ENCODE measurements around the gene LTB4R.
A peak's percentile ranks its signal among the peaks of the same experiment; 100 is the strongest.

The LTB4R gene

GRCh38 chr14:24279301-24280186 is 31.8 kb upstream of the LTB4R start:
- DNase-seq = peak; percentile 59

- DNase-seq = no peak
These were observed 30.4 kb upstream of the LTB4R start for GRCh38 chr14:24280797-24281460.

- no peak for DNase-seq
These were observed 29.7 kb upstream of the LTB4R start for GRCh38 chr14:24281636-24282035.

GRCh38 chr14:24282736-24283135 is 28.6 kb upstream of the LTB4R start:
- DNase-seq = no peak

GRCh38 chr14:24283796-24284460 is 27.4 kb upstream of the LTB4R start:
- no peak for DNase-seq

GRCh38 chr14:24284501-24285035 is 26.7 kb upstream of the LTB4R start:
- no peak for DNase-seq

GRCh38 chr14:24285351-24285750 is 26.0 kb upstream of the LTB4R start:
- DNase-seq = no peak

GRCh38 chr14:24286996-24287395 is 24.3 kb upstream of the LTB4R start:
- DNase-seq = no peak

GRCh38 chr14:24289649-24290280 is 21.5 kb upstream of the LTB4R start:
- no peak for DNase-seq

- DNase-seq = no peak
These were observed 20.6 kb upstream of the LTB4R start for GRCh38 chr14:24290746-24291145.

GRCh38 chr14:24291446-24292117 is 19.7 kb upstream of the LTB4R start:
- no peak for DNase-seq

GRCh38 chr14:24292118-24292807 is 19.0 kb upstream of the LTB4R start:
- no peak for DNase-seq

- DNase-seq = no peak
These were observed 17.8 kb upstream of the LTB4R start for GRCh38 chr14:24293525-24293924.

GRCh38 chr14:24296341-24297157 is 14.8 kb upstream of the LTB4R start:
- DNase-seq = peak; percentile 51

- peak; percentile 23 for DNase-seq
These were observed 13.9 kb upstream of the LTB4R start for GRCh38 chr14:24297190-24297964.

- DNase-seq = no peak
These were observed 12.4 kb upstream of the LTB4R start for GRCh38 chr14:24298892-24299254.

GRCh38 chr14:24299255-24300191 is 11.8 kb upstream of the LTB4R start, which contains the start of the genes DHRS1 and NOP9:
DHRS1 (minus strand) TSS chr14:24299780; CDS start chr14:24299106, 674 bp downstream.
NOP9 (plus strand) TSS chr14:24299850; CDS start chr14:24299955, 105 bp downstream.
- DNase-seq = peak; percentile 79

GRCh38 chr14:24300326-24300980 is 10.8 kb upstream of the LTB4R start:
- DNase-seq = no peak
